Femur (tissue), 1 donor: Measurements from ENCODE around the gene LNX1.
"Not testable (repeated sequence)": the region's sequence is repeated elsewhere in the genome, so short reads cannot be mapped to it uniquely, and the experiment has no call there.

ENCODE experiments used
- DNase-seq: peaks from one replicate; pipeline ENCODE4 v3.0.0-alpha.2; 2017

Gene LNX1

DNA sequence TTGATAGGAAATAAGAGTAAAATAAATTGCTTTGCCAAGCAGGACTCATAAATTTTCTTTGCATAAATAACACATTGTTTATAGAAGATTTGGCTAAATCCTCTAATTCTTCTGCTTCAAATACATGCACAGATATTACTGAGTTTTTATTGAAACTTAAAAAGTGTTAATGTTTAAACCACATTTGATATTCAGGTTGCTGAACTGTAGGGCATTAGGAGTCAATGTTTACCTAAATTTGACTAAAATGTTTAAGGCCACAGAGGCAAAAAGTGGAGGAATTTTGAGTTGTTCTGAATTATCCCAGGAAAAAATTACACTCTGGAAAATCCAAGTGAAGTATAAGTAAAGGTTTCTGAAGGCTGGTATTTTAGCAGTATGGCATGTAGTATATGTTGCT lies 135.1 kb downstream of the LNX1 start:
- no peak for DNase-seq

DNA sequence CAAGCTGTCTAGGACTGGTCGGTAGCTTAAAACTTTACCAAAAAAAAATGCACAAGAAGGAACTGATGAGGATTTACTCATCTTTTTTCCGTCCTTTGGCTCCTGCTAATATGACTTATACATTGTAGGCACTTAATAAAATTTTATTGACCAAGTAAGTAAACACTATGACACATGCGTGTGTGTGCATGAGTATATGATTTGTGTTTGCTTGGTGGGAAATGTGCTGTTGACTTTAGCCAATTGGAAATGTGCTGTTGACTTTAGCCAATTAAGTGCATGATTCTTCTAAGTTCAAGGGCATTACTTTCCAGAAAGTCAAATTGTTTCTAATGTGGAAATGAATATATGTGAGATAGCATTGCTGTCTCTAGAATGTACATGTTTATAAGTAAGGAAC lies 135.5 kb downstream of the LNX1 start:
- no peak for DNase-seq

DNA sequence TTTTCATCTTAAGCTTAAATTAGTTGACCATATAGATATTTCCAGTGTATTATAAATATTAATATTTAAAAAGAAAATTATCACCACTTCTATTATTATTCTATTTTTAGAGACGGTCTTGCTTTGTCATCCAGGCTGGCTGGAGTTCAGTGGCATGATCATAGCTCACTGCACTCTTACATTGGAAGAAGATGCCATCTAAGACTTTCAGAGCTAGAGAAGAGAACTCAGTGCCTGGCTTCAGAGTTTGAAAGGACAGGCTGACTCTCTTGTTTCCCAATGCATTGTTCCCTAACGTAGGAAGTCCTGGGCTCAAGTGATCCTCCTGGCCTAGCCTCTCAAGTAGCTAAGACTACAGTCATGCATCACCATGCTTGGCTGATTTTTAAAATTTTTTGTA lies 137.9 kb downstream of the LNX1 start:
- DNase-seq = no peak

DNA sequence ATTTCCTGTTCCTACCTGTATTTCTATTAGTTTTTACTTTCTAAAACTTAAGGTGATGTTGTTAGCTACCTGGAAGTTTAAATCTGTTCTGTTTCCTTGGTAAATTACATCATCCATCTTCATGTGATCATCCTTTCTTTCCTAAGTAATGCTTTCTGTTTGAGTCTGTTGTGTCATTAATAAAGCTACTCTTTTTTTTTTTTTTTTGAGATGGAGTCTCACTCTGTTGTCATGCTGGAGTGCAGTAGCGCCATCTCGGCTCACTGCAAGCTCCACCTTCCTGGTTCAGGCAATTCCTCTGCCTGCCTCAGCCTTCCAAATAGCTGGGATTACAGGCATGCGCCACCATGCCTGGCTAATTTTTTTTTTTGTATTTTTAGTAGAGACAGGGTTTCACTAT lies 140.5 kb downstream of the LNX1 start:
- DNase-seq = no peak

DNA sequence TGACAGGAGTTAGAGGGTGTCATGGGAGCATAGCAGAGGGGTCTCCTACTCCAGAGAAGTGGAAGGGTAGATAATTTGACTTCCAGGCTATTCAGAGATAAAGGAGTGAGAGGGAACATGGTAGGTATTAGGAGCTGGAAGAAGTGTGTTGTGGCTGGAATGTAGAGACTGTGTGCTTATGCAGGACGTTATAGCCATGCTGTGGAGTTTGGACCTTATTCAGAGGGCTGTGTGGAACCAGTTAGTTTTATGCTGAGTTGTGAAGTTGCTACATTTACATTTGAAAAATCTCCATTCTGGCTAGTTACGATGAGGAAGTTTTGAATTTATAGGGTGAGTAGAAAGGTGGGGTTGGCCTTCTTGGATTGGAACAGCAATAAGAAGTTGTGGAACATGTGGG lies 146.3 kb downstream of the LNX1 start:
- DNase-seq = no peak

DNA sequence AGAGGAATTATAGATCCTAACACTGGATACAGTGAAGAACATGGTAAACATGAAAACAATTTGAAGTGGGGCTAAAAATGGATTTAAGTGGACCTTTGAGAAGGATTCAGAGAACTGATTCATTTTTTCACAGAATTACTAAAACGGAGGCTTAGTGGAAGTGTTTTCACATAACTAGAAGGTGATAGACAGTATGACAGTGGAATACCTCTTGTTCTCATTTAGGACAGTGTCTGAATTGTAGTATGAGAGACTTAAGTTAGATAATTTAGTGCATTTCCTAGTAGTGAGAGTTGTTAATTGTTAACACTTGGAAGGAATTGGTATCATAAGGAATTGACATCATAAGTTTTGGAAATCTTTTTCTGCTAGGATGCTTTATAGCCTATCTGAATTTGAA lies 149.7 kb downstream of the LNX1 start:
- DNase-seq = no peak

DNA sequence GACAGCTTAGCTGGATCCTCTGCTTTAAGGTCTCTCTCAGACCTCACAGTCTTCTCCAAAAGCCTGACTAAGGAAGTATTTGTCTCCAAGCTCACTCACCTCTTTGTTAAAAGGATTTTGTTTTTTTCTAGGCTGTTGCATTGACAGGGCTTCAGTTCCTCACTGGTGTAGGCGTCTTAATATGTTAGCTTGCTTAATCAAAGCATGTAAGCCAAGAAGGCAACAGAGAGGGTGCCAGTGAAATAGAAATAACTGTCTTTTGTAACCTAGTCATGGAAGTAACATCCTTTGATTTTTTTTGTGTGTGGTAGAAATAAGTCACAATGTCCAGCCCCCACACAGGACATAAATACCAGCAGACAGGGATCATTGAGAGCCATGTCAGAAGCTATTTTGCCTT lies 155.0 kb downstream of the LNX1 start:
- DNase-seq = no peak

DNA sequence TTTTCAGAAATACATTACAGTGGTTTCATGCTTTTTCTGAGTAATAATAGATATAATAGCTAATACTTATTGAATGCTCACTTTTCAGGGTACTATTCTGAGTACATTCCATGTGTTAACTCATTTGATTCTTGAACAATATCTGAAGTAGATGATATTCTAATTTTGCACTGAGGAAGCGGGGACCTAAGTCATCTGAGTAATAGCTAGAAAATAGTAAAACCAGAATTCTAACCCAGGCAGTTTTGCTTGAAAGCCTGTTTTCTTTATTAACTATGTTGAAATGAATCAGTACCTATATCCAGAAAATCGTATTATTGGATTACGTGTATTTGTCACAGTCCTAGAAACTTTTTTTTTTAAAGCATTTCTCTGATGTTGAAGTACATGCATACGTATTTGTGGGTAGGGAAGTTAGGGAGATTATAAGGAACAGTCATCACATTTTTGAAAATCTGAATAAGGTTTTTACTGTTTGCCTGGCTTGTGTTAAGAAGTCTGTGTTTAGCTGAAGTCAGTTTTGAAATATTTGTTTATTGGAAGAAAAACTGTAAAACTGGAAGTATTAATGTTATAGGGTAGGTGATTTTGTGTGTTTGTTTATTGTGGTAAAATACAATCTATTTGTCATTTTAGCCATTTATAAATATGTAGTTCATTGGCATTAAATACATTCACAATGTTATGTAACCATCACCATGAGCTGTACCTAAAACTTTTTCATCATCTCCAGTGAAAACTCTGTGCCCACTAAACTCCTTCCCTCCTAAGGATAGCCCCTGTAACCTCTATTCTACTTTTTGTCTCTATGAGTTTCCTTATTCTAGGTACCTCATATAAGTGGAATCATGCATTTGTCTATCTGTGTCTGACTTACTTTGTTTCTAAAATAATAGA lies 158.5 kb downstream of the LNX1 start:
- no peak for DNase-seq

DNA sequence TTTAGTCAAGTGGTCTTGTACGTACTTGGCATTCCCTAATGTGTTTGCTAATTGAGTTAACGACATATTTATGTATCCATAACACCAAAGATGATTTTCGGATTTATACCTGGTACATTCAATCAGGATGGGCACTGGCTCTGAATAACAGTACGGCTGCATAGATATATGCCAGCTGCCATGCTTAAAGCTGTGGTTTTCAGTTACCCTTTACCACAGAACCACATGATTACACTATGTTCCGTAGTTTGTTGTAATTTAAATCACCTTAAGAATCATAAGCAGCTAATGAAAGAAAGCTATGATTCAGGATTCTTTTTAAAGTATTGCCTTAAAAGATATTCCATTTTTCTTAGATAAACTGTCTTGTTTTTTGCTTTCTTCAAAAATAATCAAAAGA lies 160.2 kb downstream of the LNX1 start:
- no peak for DNase-seq

DNA sequence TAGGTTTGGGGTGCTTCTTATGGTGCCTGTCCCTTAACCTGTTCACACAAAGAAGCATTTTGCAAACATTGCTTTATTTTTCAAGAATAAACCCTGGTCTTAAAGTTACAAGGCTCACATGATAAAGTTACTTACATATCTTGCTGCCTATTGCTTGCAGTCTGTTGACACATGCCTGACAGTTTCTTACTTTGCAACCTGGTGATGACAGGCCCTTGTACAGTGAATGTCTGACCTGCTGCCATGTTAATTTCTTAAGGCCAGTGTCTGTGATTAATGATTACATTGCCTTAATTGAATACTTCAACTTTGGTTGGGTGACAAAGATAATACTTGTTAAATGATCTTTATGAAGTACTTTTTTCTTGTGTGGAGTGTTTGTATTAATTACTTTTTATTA lies 163.9 kb downstream of the LNX1 start:
- DNase-seq = no peak

DNA sequence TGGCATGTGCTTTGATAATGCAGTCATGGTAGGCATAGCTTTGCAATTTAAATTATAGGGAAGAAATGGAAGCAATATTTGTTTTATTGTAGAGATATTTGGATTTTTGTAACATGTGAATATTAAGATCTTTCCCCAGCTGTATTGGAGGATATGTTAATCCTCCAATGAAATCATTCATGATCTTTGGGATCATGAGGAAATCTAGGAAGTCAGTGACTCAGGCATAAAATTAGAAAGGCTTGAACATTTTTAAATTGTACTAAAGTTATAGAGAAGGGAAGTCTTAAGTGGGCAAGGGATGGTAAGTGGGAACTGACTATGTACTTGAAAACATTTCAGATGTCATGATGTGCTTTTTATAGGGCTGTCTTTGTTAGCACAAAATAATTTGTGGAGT lies 167.0 kb downstream of the LNX1 start:
- no peak for DNase-seq

DNA sequence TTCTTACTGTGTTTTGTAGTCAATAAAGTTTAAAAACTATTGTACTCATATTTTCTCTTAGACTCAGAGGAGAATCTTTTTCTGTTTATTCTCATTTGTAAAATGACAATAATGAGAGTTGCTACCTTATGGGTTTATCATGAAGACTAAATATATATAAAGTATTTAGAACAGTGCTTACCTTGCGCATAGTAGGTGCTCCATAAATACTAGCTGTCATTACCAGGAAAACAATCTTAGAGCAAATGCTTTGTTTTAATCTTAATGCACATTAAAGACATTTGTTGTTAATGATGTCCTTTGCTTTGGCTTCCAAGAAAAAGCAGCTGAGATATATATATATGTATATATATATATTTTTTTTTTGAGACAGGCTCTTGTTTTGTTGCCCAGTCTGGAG lies 168.9 kb downstream of the LNX1 start:
- no peak for DNase-seq

DNA sequence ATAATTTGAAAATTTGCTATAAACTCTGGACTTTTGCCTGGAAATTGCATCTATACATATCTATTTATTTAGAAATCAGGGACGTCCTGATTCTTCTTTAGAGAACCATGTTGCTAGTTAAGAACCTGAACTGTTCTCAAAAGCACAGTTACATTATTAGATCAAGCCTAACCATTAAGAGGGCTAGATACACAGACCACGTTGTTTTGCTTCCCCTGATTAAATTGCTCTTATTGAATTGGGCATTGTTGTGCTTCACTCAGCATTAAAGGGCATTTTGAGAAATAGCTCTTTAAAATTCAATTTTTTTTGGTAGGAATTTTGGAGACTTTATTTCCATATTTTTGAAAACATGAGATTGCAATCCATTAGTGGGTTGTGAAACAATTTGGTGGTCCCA lies 169.5 kb downstream of the LNX1 start:
- DNase-seq = no peak

DNA sequence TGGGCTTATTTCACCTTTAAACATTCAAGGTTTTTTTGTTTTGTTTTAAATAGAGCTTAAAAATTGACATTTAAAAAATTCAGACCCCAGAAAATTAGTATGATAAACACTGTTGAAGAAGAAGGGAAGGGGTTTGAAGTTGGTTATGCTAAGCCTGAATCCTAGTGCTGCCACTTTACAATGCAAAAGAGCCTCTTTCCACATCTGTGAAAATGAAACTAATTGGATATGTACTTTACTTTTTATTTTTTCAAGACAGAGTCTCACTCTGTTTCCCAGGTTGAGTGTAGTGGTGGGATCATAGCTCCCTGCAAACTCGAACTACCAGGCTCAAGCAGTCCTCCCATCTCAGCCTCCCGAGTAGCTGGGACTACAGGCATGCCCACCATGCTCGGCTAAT lies 172.1 kb downstream of the LNX1 start:
- DNase-seq = no peak

DNA sequence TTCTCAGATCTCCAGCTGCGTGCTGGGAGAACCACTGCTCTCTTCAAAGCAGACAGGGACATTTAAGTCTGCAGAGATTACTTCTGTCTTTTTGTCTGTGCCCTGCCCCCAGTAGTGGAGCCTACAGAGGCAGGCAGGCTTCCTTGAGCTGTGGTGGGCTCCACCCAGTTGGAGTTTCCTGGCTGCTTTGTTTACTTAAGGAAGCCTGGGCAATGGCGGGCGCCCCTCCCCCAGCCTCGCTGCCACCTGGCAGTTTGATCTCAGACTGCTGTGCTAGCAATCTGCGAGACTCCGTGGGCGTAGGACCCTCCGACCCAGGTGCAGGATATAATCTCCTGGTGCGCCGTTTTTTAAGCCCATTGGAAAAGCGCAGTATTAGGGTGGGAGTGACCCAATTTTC lies 181.8 kb downstream of the LNX1 start:
- DNase-seq = not testable (repeated sequence)
